GM15510 (cell line): ENCODE results near the gene ALG5.
A peak's percentile ranks its signal among the peaks of the same experiment; 100 is the strongest.

Experiments used
- POLR2A ChIP-seq: IDR thresholded peaks from 3 replicates; pipeline ENCODE4 v1.6.1; 2011; ENCODE audit warnings: borderline replicate concordance; ENCODE audit not compliant: insufficient read length; ENCODE audit errors: extremely low read depth

The ALG5 gene

GRCh38 chr13:36999054-36999714 lies at the start of gene ALG5:
TSS of gene ALG5 (minus strand) at chr13:36999340. CDS start at chr13:36999300, 40 bp downstream.
- peak; percentile 94 for TF ChIP-seq POLR2A

GRCh38 chr13:37047846-37048245 lies 48.7 kb upstream of the ALG5 start:
- no peak for TF ChIP-seq POLR2A

GRCh38 chr13:37047032-37047431 lies 47.9 kb upstream of the ALG5 start:
- no peak for TF ChIP-seq POLR2A

GRCh38 chr13:37046062-37046461 lies 46.9 kb upstream of the ALG5 start:
- TF ChIP-seq POLR2A, result no peak

- TF ChIP-seq POLR2A, result no peak
These were observed 41.6 kb upstream of the ALG5 start for GRCh38 chr13:37040789-37041188.

- TF ChIP-seq POLR2A, result no peak
These were observed 40.8 kb upstream of the ALG5 start for GRCh38 chr13:37039896-37040295.

- no peak for TF ChIP-seq POLR2A
These were observed 38.1 kb upstream of the ALG5 start for GRCh38 chr13:37037241-37037640.

GRCh38 chr13:37029617-37030016 lies 30.5 kb upstream of the ALG5 start:
- TF ChIP-seq POLR2A, result no peak

GRCh38 chr13:37027639-37028038 lies 28.5 kb upstream of the ALG5 start:
- TF ChIP-seq POLR2A, result no peak

GRCh38 chr13:37026771-37027170 lies 27.6 kb upstream of the ALG5 start:
- TF ChIP-seq POLR2A, result no peak

GRCh38 chr13:37023871-37024270 lies 24.7 kb upstream of the ALG5 start:
- no peak for TF ChIP-seq POLR2A

GRCh38 chr13:37014609-37015008 lies 15.5 kb upstream of the ALG5 start:
- no peak for TF ChIP-seq POLR2A

- TF ChIP-seq POLR2A, result no peak
These were observed 12.6 kb upstream of the ALG5 start for GRCh38 chr13:37011788-37012187.

- no peak for TF ChIP-seq POLR2A
These were observed 11.9 kb upstream of the ALG5 start for GRCh38 chr13:37011002-37011401.

- TF ChIP-seq POLR2A, result no peak
These were observed 11.3 kb upstream of the ALG5 start for GRCh38 chr13:37010424-37010823.

GRCh38 chr13:37009692-37010091 lies 10.6 kb upstream of the ALG5 start:
- no peak for TF ChIP-seq POLR2A

- TF ChIP-seq POLR2A, result no peak
These were observed 2.7 kb upstream of the ALG5 start for GRCh38 chr13:37001921-37002250.
